Heart left ventricle (tissue), 16 donors: ENCODE measurements around the gene GYPA. TPM values are rescaled to one million over a fixed set of nuclear protein-coding genes. Genes with fewer than 3 reads are reported as not detected.

Experiments
- ATAC-seq, 4 donors: fragments of 200-7000 bp; cut with Tn5 transposase; one replicate each; pipeline ENCODE4 v1.9.1; 2020 to 2022; ENCODE audit warnings: moderate library complexity in 4 of 4, mild to moderate bottlenecking in 3 of 4, moderate number of reproducible peaks in 1 of 4
- DNase-seq, 5 donors: peaks; one replicate each; pipeline ENCODE4 v3.0.0-alpha.2; 2020
- H3K27ac ChIP-seq, 12 donors: fragments of 200-600 bp; sonication (generic) in 4 of 12; one replicate each; pipeline versions ENCODE4 v1.5.0 to v1.8.0; 2016 to 2022; ENCODE audit warnings: mild to moderate bottlenecking in 2 of 12
- H3K27me3 ChIP-seq, 9 donors: fragments of 200-600 bp; sonication (generic) in 2 of 9; one replicate each; pipeline versions ENCODE4 v1.5.1 to v1.8.0; 2016 to 2022; ENCODE audit warnings: mild to moderate bottlenecking in 3 of 9
- H3K36me3 ChIP-seq, 9 donors: fragments of 200-600 bp; sonication (generic) in 2 of 9; one replicate each; pipeline versions ENCODE4 v1.5.0 to v1.8.0; 2018 to 2022; ENCODE audit warnings: mild to moderate bottlenecking in 2 of 9
- H3K4me1 ChIP-seq, 12 donors: fragments of 200-600 bp; sonication (generic) in 4 of 12; one replicate each; pipeline versions ENCODE4 v1.5.0 to v1.8.0; 2016 to 2022; ENCODE audit warnings: mild to moderate bottlenecking in 3 of 12
- H3K4me3 ChIP-seq, 12 donors: fragments of 200-600 bp; sonication (generic) in 4 of 12; one replicate each; pipeline versions ENCODE4 v1.5.0 to v1.8.0; 2017 to 2022; ENCODE audit warnings: mild to moderate bottlenecking in 9 of 12, moderate library complexity in 4 of 12
- H3K9me3 ChIP-seq, 12 donors: fragments of 200-600 bp; sonication (generic) in 4 of 12; one replicate each; pipeline versions ENCODE4 v1.5.0 to v1.8.0; 2016 to 2022; ENCODE audit warnings: mild to moderate bottlenecking in 1 of 12
- POLR2A ChIP-seq, 2 donors: fragments of 450-650 bp; IDR thresholded peaks; one replicate each; pipeline ENCODE4 v1.6.1; 2017; ENCODE audit warnings: antibody characterized with exemption in 2 of 2, mild to moderate bottlenecking in 2 of 2, moderate library complexity in 2 of 2
- whole genome bisulfite sequencing, 4 donors: extraction: QIAGEN DNeasy Blood & Tissue Kit in 2 of 4; methylation state at CpG; one replicate each; pipeline versions ENCODE4 v1.1.5 to v1.1.7; 2013 to 2018; 5-methylcytosine and 5-hydroxymethylcytosine counted together
- intact Hi-C, 10 donors: fragments of 100-400 bp; cut with DNase I; formaldehyde crosslinking; loops; one replicate each; pipeline versions ENCODE4 v1.11.1 to v1.14.2; 2022
- polyA plus RNA-seq, 2 donors: library from polyadenylated mRNA; stranded (reverse); fragments of 200-250 nt; gene quantifications; one replicate each; pipeline ENCODE4 v1.2.3, GENCODE V29; 2013
- total RNA-seq, 9 donors: library from RNA; depleted of rRNA in 2 of 9; stranded (reverse); fragments of >200 nt in 2 of 9; fragmentation: NEBNext Ultra II Directional in 3 of 9; extraction: Animal tissue kit (Norgen Biotek cat#: 25700) in 3 of 9; gene quantifications; one replicate each; pipeline versions ENCODE4 v1.1.0 to v1.2.4, GENCODE V29; 2016 to 2023
- TF ChIP-seq, protein P1 (sequence below), 12 donors: fragments of 200-600 bp; sonication (generic) in 4 of 12; IDR thresholded peaks; one replicate each; pipeline versions ENCODE4 v1.5.0 to v1.8.0; 2018 to 2022; ENCODE audit warnings: antibody characterized with exemption in 12 of 12, mild to moderate bottlenecking in 5 of 12
- donor health status: ischemic (EF 13 %, LVEDD 7.1; RV severe dilation, severe dysfunction).
- donor health status: healthy with polysubstance abuse.
- donor health status: DM: no; HTN: yes; CAD: no.
- donor health status: DM: no; HTN: no; CAD: no.
- donor health status: ischemic (EF 25% LVEDD 6.9; RV normal size, moderate dysfunction).
- donor health status: ischemic (EF 25% LVEDD 5.7; RV mildly dilated, moderate dysfunction).
- donor health status: healthy.
- donor health status: DM: yes; HTN: yes; CAD: no.
- donor health status: ischemic (EF 35%, LVEDD 5.7; RV mildly dilated, moderate dysfunction).
- donor health status: nonischemic (EF 11% LVEDD 7.7; RV severe dilation, severe dysfunction).
- donor health status: DM: yes; HTN: yes; CAD: no.
- donor health status: PGD.
- donor health status: ischemic (EF 29% LVEDD 5.4; RV normal size, mild dysfunction).
- donor health status: nonischemic (EF 23%, LVEDD 6.1; RV moderate dilation, normal function).

Gene GYPA
- total and polyA plus RNA-seq, 11 donors = not detected

DNA sequence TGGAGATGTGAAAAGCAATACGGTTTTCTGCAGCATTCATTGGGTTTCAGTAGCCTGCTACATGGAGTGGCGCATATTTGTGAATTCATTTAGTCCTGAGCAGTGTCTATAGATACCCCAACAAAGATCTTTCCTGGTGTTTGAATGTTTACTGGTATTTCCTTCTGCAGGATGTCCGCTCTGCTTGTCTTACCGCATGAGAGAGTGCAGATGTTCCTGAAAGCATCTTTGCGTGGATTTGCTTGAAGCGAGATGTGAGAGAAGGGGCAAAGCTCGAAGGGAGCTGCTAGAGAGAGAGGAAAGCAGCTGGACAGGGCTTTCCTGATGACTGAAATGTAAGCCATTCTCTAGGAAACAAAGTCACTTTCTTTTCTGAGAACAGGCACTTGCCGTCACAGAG lies 40.9 kb upstream of the GYPA start:
- H3K27me3 ChIP-seq = no peaks in the 10 kb centered on the region
- WGBS, 4 donors = 60 to 70% (median 67%) methylated on average over 8 of the region's 8 CpGs
- no peak for TF ChIP-seq POLR2A (IDR thresholded peaks at IDR 0.05)
- TF ChIP-seq, protein P1, sequence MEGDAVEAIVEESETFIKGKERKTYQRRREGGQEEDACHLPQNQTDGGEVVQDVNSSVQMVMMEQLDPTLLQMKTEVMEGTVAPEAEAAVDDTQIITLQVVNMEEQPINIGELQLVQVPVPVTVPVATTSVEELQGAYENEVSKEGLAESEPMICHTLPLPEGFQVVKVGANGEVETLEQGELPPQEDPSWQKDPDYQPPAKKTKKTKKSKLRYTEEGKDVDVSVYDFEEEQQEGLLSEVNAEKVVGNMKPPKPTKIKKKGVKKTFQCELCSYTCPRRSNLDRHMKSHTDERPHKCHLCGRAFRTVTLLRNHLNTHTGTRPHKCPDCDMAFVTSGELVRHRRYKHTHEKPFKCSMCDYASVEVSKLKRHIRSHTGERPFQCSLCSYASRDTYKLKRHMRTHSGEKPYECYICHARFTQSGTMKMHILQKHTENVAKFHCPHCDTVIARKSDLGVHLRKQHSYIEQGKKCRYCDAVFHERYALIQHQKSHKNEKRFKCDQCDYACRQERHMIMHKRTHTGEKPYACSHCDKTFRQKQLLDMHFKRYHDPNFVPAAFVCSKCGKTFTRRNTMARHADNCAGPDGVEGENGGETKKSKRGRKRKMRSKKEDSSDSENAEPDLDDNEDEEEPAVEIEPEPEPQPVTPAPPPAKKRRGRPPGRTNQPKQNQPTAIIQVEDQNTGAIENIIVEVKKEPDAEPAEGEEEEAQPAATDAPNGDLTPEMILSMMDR (IDR thresholded peaks at IDR 0.05) = no peak
- no peaks in the 10 kb centered on the region for H3K36me3 ChIP-seq
- H3K4me1 ChIP-seq = no peaks in the 10 kb centered on the region
- H3K9me3 ChIP-seq = no peaks in the 10 kb centered on the region
- ATAC-seq = no peak
- DNase-seq = no peak
- H3K4me3 ChIP-seq = no peak overlapping the region
- intact Hi-C loops = no loop called here
- no peak overlapping the region for H3K27ac ChIP-seq

DNA sequence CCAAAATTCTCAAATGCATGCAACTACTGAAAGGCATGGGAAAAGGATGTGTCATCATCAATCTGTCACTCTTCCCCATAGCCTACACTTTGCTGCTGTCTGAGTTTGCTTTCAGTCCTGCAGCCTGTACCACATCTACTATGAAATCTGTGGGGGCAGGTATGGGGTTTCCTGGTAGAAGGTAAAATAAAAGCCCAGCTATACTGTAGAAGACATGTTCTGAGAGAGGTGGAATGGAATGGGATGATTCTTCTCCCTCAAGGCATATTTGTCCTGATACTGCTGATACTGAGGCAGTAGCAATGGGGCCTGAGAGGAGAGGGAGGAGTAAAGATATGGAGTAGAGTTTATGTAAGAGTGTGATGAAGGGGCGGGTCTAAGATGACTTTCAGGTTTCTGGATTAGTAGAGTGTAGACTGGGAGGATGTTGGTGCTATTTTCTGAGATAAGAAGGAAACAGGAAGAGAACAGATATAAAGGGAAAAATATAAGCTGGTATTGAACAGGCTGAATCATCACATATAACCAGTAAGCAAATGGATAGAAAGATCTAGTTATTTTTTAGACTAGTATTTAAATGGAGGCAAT lies 38.7 kb upstream of the GYPA start:
- DNase-seq (no peak), ATAC-seq (no peak)
- Histone ChIP-seq H3K36me3 (no peaks in the 10 kb centered on the region), H3K4me3 (no peak overlapping the region), H3K27me3 (no peaks in the 10 kb centered on the region), H3K27ac (no peak overlapping the region), H3K9me3 (no peaks in the 10 kb centered on the region), H3K4me1 (peaks cover 0 to 3% (median 0%) of the 10 kb centered on the region in 12 donors)
- TF ChIP-seq POLR2A (IDR thresholded peaks at IDR 0.05) = no peak
- TF ChIP-seq, protein P1 (IDR thresholded peaks at IDR 0.05) = no peak
- WGBS, 4 donors = 74 to 80% (median 77%) methylated on average over 1 of the region's 1 CpG
- intact Hi-C loops = loop anchor here in 9 of 10 donors (5.0 to 10.0 kb wide), 6 partner anchors 606 to 1436 kb away; partner anchors contain the start of genes MMAA (in 4 of the 9), ABCE1 (in 2 of the 9) and ANAPC10 (in 2 of the 9)

DNA sequence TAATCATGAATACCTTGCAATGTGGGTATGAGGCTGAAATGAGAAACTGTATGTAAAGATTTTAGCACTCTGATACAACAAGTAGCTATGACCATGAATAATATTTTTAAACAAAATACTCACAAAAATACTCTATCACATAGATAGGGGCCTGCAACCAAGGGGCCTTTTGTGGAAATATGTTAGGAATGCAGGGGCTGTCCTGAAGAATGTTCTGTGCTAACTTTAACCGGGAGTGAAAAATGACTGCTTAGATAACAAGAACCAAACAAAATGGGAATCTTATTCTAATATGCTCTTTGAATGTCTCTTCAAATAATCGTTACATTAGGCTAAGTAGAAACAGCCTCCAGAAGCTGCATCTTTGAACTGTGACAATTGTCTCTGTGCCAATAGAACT lies 37.9 kb upstream of the GYPA start:
- 30 to 38% (median 33%) methylated on average over 2 of the region's 2 CpGs for WGBS, 4 donors
- TF ChIP-seq, protein P1 (IDR thresholded peaks at IDR 0.05) = no peak
- TF ChIP-seq POLR2A (IDR thresholded peaks at IDR 0.05) = no peak
- Histone ChIP-seq H3K27me3 (no peaks in the 10 kb centered on the region), H3K36me3 (no peaks in the 10 kb centered on the region), H3K27ac (no peak overlapping the region), H3K4me3 (no peak overlapping the region), H3K4me1 (peaks cover 0 to 3% (median 0%) of the 10 kb centered on the region in 12 donors), H3K9me3 (no peaks in the 10 kb centered on the region)
- no peak for ATAC-seq
- no peak for DNase-seq
- intact Hi-C loops = loop anchor here in 9 of 10 donors (5.0 to 10.0 kb wide), 6 partner anchors 606 to 1436 kb away; partner anchors contain the start of genes MMAA (in 4 of the 9), ABCE1 (in 2 of the 9) and ANAPC10 (in 2 of the 9)

DNA sequence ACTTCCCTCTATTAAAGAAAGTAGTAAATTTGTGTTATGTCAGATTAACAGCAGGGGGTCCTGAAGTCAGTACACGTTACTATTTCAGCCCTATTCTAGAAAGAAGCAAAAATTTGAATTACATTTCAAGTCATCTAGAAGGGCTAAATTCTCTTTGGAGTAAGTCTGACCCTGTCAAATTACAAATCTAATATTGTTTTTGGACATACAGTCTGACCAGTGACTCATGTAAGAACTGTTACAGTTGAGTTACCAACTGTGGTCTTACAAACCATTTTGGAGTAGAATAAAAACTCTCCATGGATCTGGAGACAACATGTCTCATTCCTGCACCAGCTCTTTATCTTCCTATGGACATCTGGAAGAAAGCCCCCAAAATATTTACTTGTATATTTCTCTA lies 36.0 kb upstream of the GYPA start:
- DNase-seq (no peak), ATAC-seq (no peak)
- intact Hi-C loops = loop anchor here in 9 of 10 donors (5.0 to 10.0 kb wide), 6 partner anchors 608 to 1438 kb away; partner anchors contain the start of genes MMAA (in 4 of the 9), ABCE1 (in 2 of the 9) and ANAPC10 (in 2 of the 9)
- Histone ChIP-seq H3K27me3 (no peaks in the 10 kb centered on the region), H3K4me1 (peaks cover 0 to 3% (median 0%) of the 10 kb centered on the region in 12 donors), H3K9me3 (no peaks in the 10 kb centered on the region), H3K4me3 (no peak overlapping the region), H3K27ac (no peak overlapping the region), H3K36me3 (no peaks in the 10 kb centered on the region)
- WGBS, 4 donors = 71 to 84% (median 75%) methylated on average over 1 of the region's 1 CpG
- no peak for TF ChIP-seq POLR2A (IDR thresholded peaks at IDR 0.05)
- TF ChIP-seq, protein P1 (IDR thresholded peaks at IDR 0.05) = no peak
